K562 (cell line): ENCODE results near the gene LTBP1. TPM values are rescaled to one million over a fixed set of nuclear protein-coding genes. Genes with fewer than 3 reads are reported as not detected.

Experiments
- ATAC-seq: fragments of 200-7000 bp; cut with Tn5 transposase; 3 replicates; pipeline ENCODE4 v1.9.1; 2020; ENCODE audit warnings: moderate library complexity
- BruUV-seq: library from RNA; stranded (reverse); fragments of 400-500 nt; replicated peaks from 2 replicates; lab custom pipeline; 2021; lab: Mats Ljungman, UMichigan
- CTCF ChIA-PET: fragments of 300-600 bp; formaldehyde crosslinking; extraction: SDS; loops from one replicate; lab custom pipeline; 2021; ENCODE audit warnings: low intra/inter-chr PET ratio; lab: Yijun Ruan, JAX
- POLR2A ChIA-PET: fragments of 300-600, 350-650 bp; sonication (Branson Sonifier 250); formaldehyde crosslinking; extraction: SDS; loops from one replicate; lab custom pipeline; 2021; ENCODE audit warnings: antibody characterized with exemption, inconsistent platforms; lab: Yijun Ruan, JAX
- DNase-seq, 4 experiments: peaks; one replicate each; pipeline versions ENCODE4 v3.0.0 to v3.0.0-alpha.2; 2011 to 2018; ENCODE audit warnings: low spot score in 3 of 4, mixed read lengths in 3 of 4; ENCODE audit errors: extremely low read depth in 1 of 4
- FAIRE-seq: peaks from 2 replicates; lab custom pipeline; 2011; peaks lifted over from hg19 to GRCh38; lab: Jason Lieb, UNC
- H2AFZ ChIP-seq: 2 replicates; pipeline ENCODE4 v1.6.0; 2011; ENCODE audit warnings: low read depth, low read length, control low read depth, inconsistent platforms
- H3K27ac ChIP-seq: fragments of 200-600 bp; 3 replicates; pipeline ENCODE4 v1.8.0; 2011; ENCODE audit warnings: low read depth, mild to moderate bottlenecking, control low read depth, inconsistent platforms, low read length, moderate library complexity, mixed read lengths; ENCODE audit errors: extremely low read depth
- H3K27me3 ChIP-seq, 2 experiments: fragments of 300-600 bp in 1 of 2; 2 replicates in 1 of 2; 3 replicates in 1 of 2; pipeline versions ENCODE4 v1.6.0 to v1.8.0; 2011; ENCODE audit warnings: inconsistent platforms in 2 of 2, low read length in 2 of 2, mild to moderate bottlenecking in 1 of 2, mixed read lengths in 1 of 2, moderate library complexity in 1 of 2; ENCODE audit not compliant: control insufficient read depth in 2 of 2, insufficient read depth in 2 of 2
- H3K36me3 ChIP-seq: fragments of 300-600 bp; 3 replicates; pipeline ENCODE4 v1.8.0; 2011; ENCODE audit warnings: mild to moderate bottlenecking, low read length, inconsistent platforms; ENCODE audit not compliant: control insufficient read depth, insufficient read depth
- H3K4me1 ChIP-seq, 2 experiments: fragments of 200-600 bp in 1 of 2; replicated peaks in 1 of 2; 2 replicates in 1 of 2; 3 replicates in 1 of 2; pipeline versions ENCODE4 v1.5.1 to v1.8.0; 2011; ENCODE audit warnings: inconsistent platforms in 2 of 2, low read length in 2 of 2, mild to moderate bottlenecking in 1 of 2, mixed read lengths in 1 of 2, moderate library complexity in 1 of 2; ENCODE audit not compliant: control insufficient read depth in 2 of 2, insufficient read depth in 2 of 2
- H3K4me2 ChIP-seq: 2 replicates; pipeline ENCODE4 v1.6.1; 2011; ENCODE audit warnings: low read length, control low read depth, inconsistent platforms, mixed read lengths; ENCODE audit not compliant: insufficient read depth
- H3K4me3 ChIP-seq: fragments of 200-600 bp; sonication (generic), shearing (Covaris generic); 2 replicates; pipeline ENCODE4 v1.5.1; 2016; ENCODE audit warnings: control low read depth, inconsistent platforms
- H3K79me2 ChIP-seq: fragments of 200-600 bp; 3 replicates; pipeline ENCODE4 v1.8.0; 2011; ENCODE audit warnings: low read length, inconsistent platforms; ENCODE audit not compliant: control insufficient read depth, insufficient read depth
- H3K9ac ChIP-seq, 2 experiments: 2 replicates each; pipeline versions ENCODE4 v1.6.0 to v1.6.1; 2011; ENCODE audit warnings: low read depth in 2 of 2, low read length in 2 of 2, control low read depth in 1 of 2, inconsistent platforms in 1 of 2, mild to moderate bottlenecking in 1 of 2, mixed read lengths in 1 of 2; ENCODE audit not compliant: insufficient read depth in 1 of 2
- H3K9me1 ChIP-seq: one replicate; pipeline ENCODE4 v1.6.0; 2011; ENCODE audit warnings: inconsistent platforms, mild to moderate bottlenecking, low read length, moderate library complexity; ENCODE audit not compliant: control insufficient read depth, insufficient read depth
- H3K9me3 ChIP-seq: replicated peaks from 2 replicates; pipeline ENCODE4 v1.5.1; 2011; ENCODE audit warnings: low read depth, low read length, inconsistent platforms; ENCODE audit not compliant: control insufficient read depth, insufficient read depth
- H4K20me1 ChIP-seq: replicated peaks from 2 replicates; pipeline ENCODE4 v1.6.1; 2011; ENCODE audit warnings: low read length, inconsistent platforms, mixed read lengths; ENCODE audit not compliant: control insufficient read depth, insufficient read depth
- FUS ChIP-seq: fragments of 200-400 bp; formaldehyde crosslinking; optimal IDR thresholded peaks from 2 replicates; pipeline ENCODE3; 2017; ENCODE audit warnings: low read depth, low read length
- KDM1A ChIP-seq, 2 experiments: fragments of 450-650 bp; IDR thresholded peaks; 2 replicates each; pipeline ENCODE4 v1.6.1; 2016; ENCODE audit warnings: mild to moderate bottlenecking in 2 of 2
- MEIS2 ChIP-seq: fragments of 450-650 bp; IDR thresholded peaks from 2 replicates; pipeline ENCODE4 v1.6.1; 2014; ENCODE audit warnings: mild to moderate bottlenecking; ENCODE audit not compliant: partially characterized antibody
- RAD21 ChIP-seq, 2 experiments: fragments of 250-450 bp in 1 of 2; fragments of 450-650 bp in 1 of 2; sonication (Bioruptor Pico) in 1 of 2; formaldehyde crosslinking in 1 of 2; IDR thresholded peaks in 1 of 2; conservative IDR thresholded peaks in 1 of 2; 2 replicates each; pipeline versions ENCODE4 v1.4.0 to v1.8.0; 2020 to 2022; ENCODE audit warnings: mild to moderate bottlenecking in 2 of 2, moderate library complexity in 1 of 2
- SMC3 ChIP-seq: conservative IDR thresholded peaks from 2 replicates; pipeline ENCODE4 v1.6.1; 2011; ENCODE audit warnings: low read depth, low read length, improper control_type of control experiment; ENCODE audit not compliant: insufficient read depth
- ZFP36 ChIP-seq: fragments of 150-350 bp; IDR thresholded peaks from 2 replicates; pipeline ENCODE4 v1.6.1; 2018; ENCODE audit warnings: low read length, low read depth; ENCODE audit not compliant: partially characterized antibody
- ZNF134 ChIP-seq: fragments of 250-450 bp; sonication (Bioruptor Pico); conservative IDR thresholded peaks from 2 replicates; pipeline ENCODE4 v1.4.0; 2020
- WGBS: fragments of 100-300 bp; shearing (Covaris generic); methylation state at CpG from one replicate; pipeline ENCODE4 v1.1.6; 2016; ENCODE audit warnings: low coverage, mixed read lengths; ENCODE audit not compliant: insufficient coverage; ENCODE audit errors: missing lambda C conversion rate; 5-methylcytosine and 5-hydroxymethylcytosine counted together
- in situ Hi-C: fragments of 300-500 bp; cut with MboI; formaldehyde crosslinking; loops from 4 replicates; pipeline ENCODE4 v1.15.0; 2018; ENCODE audit warnings: inconsistent platforms, mixed read lengths
- intact Hi-C: fragments of 100-400 bp; cut with micrococcal nuclease; formaldehyde crosslinking; loops from 2 replicates; pipeline ENCODE4 v1.14.2; 2022
- polyA plus RNA-seq, 8 experiments: library from polyadenylated mRNA; depleted of rRNA in 4 of 8; stranded (reverse) in 5 of 8; unstranded in 3 of 8; fragments of >200 nt; fragmentation: Nextera tagmentation in 2 of 8; fragmentation: Illumina TruSeq in 1 of 8; extraction: Ambion mirVana in 2 of 8; extraction: Trizol in 1 of 8; gene quantifications; 2 replicates each; pipeline versions ENCODE4 v1.2.1 to v1.2.3, GENCODE V29; 2011 to 2014; ENCODE audit warnings: inconsistent platforms in 1 of 8, missing spikeins in 1 of 8
- total RNA-seq, 7 experiments: library from RNA; depleted of rRNA in 6 of 7; stranded (reverse); fragments of >200 nt in 6 of 7; fragmentation: Illumina TruSeq in 2 of 7; extraction: Trizol in 2 of 7; gene quantifications; 2 replicates each; pipeline versions ENCODE4 v1.2.1 to v1.2.3, GENCODE V29; 2011 to 2021; ENCODE audit warnings: low replicate concordance in 1 of 7
- TF ChIP-seq, protein P1 (sequence below), 2 experiments: fragments of 450-650 bp; formaldehyde crosslinking in 1 of 2; IDR thresholded peaks; 2 replicates each; pipeline versions ENCODE4 v1.4.0 to v1.6.1; 2014 to 2020; ENCODE audit warnings: mild to moderate bottlenecking in 2 of 2, borderline replicate concordance in 1 of 2, low read depth in 1 of 2
- TF ChIP-seq, protein P2 (sequence below), 2 experiments: IDR thresholded peaks in 1 of 2; conservative IDR thresholded peaks in 1 of 2; 2 replicates each; pipeline ENCODE4 v1.6.1; 2016; ENCODE audit warnings: low read depth in 2 of 2, mild to moderate bottlenecking in 1 of 2, missing compliant biosample characterization in 1 of 2, missing genetic modification characterization in 1 of 2, moderate library complexity in 1 of 2
- TF ChIP-seq, protein P3 (sequence below): fragments of 250-450 bp; sonication (Bioruptor Pico); IDR thresholded peaks from 2 replicates; pipeline ENCODE4 v1.8.0; 2022; ENCODE audit warnings: moderate library complexity, mild to moderate bottlenecking, inconsistent platforms

Gene LTBP1
- total and polyA plus RNA-seq, 9 of the 15 experiments (the other 6 are each of a cell fraction or from before 2014, with no cell fraction given), result 3.6 to 16.4 (median 8.5) TPM

DNA sequence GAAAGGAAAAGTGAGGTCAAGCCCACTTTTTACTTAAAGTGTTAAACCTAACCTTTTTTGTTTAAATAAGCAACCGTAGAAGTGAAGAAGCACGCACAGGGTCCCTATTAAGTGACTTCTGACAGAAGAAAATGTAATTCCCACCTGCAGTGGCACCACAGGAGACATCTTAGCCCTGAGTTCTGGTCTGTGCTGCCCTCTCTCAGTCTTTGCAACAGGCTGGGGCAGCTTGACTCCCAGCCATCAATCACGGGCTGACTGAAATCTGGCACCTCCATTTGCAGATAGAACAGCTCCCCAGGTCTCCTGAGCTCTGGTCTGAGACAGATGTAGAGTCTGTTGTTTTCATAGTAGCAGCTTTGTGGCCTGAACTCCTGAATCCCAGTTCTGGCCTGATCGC, 170.0 kb downstream of the LTBP1 start:
- intact Hi-C loops (no loop called here), in situ Hi-C loops (no loop called here)
- no peak for DNase-seq
- peak; percentile 79 for ATAC-seq
- peaks cover 0 to 5% of the 10 kb centered on the region in 2 experiments; a peak in 2 of 5 replicates for H3K4me1 ChIP-seq
- ChIA-PET CTCF (no interaction called here), POLR2A (interaction anchor here (0.6 to 1.1 kb wide), 2 partner anchors 18 to 117 kb away, joined by 3 to 6 read pairs; no protein-coding TSS in a partner anchor)
- no peak overlapping the region for H2AFZ ChIP-seq
- no peaks in the 10 kb centered on the region for H3K27me3 ChIP-seq
- H3K9me1 ChIP-seq, result no peaks in the 10 kb centered on the region
- H3K4me3 ChIP-seq, result no peak overlapping the region
- WGBS, result 39% methylated on average over 4 of the region's 4 CpGs
- no peaks in the 10 kb centered on the region for H3K9me3 ChIP-seq
- no peak overlapping the region for H3K9ac ChIP-seq
- no peaks in the 10 kb centered on the region for H4K20me1 ChIP-seq
- BruUV-seq, result no TSS peak
- H3K79me2 ChIP-seq, result no peaks in the 10 kb centered on the region
- H3K4me2 ChIP-seq, result no peak overlapping the region
- FAIRE-seq, result no peak
- H3K27ac ChIP-seq, result no peak overlapping the region
- H3K36me3 ChIP-seq, result no peaks in the 10 kb centered on the region
- TF ChIP-seq RAD21 (CRISPR knock-in tag; conservative IDR thresholded peaks at IDR 0.05 in 1 of 2, IDR thresholded peaks at IDR 0.05 in 1 of 2) (0 out of 4 replicates have a peak, but pooled peaks of 1 of the 2 experiments have one; percentile 15), ZNF134 (CRISPR knock-in tag) (no peak), FUS (no peak), ZFP36 (no peak), MEIS2 (peak; percentile 92), SMC3 (no peak), KDM1A (IDR thresholded peaks at IDR 0.05) (peak; percentile 33 to 36; a peak in 1 of 4 replicates)
- TF ChIP-seq, protein P1, sequence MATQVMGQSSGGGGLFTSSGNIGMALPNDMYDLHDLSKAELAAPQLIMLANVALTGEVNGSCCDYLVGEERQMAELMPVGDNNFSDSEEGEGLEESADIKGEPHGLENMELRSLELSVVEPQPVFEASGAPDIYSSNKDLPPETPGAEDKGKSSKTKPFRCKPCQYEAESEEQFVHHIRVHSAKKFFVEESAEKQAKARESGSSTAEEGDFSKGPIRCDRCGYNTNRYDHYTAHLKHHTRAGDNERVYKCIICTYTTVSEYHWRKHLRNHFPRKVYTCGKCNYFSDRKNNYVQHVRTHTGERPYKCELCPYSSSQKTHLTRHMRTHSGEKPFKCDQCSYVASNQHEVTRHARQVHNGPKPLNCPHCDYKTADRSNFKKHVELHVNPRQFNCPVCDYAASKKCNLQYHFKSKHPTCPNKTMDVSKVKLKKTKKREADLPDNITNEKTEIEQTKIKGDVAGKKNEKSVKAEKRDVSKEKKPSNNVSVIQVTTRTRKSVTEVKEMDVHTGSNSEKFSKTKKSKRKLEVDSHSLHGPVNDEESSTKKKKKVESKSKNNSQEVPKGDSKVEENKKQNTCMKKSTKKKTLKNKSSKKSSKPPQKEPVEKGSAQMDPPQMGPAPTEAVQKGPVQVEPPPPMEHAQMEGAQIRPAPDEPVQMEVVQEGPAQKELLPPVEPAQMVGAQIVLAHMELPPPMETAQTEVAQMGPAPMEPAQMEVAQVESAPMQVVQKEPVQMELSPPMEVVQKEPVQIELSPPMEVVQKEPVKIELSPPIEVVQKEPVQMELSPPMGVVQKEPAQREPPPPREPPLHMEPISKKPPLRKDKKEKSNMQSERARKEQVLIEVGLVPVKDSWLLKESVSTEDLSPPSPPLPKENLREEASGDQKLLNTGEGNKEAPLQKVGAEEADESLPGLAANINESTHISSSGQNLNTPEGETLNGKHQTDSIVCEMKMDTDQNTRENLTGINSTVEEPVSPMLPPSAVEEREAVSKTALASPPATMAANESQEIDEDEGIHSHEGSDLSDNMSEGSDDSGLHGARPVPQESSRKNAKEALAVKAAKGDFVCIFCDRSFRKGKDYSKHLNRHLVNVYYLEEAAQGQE (IDR thresholded peaks at IDR 0.05; ENCODE audit: borderline replicate concordance), result peak; percentile 13; the same call in 1 of the 2 replicates
- TF ChIP-seq, protein P1 (CRISPR knock-in tag; IDR thresholded peaks at IDR 0.05; ENCODE audit: low read depth), result no peak
- TF ChIP-seq, protein P2, sequence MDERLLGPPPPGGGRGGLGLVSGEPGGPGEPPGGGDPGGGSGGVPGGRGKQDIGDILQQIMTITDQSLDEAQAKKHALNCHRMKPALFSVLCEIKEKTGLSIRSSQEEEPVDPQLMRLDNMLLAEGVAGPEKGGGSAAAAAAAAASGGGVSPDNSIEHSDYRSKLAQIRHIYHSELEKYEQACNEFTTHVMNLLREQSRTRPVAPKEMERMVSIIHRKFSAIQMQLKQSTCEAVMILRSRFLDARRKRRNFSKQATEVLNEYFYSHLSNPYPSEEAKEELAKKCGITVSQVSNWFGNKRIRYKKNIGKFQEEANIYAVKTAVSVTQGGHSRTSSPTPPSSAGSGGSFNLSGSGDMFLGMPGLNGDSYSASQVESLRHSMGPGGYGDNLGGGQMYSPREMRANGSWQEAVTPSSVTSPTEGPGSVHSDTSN (CRISPR knock-in tag; IDR thresholded peaks at IDR 0.05; ENCODE audit: low read depth), result 0 out of 2 replicates have a peak, but pooled peaks have one; percentile 45
- TF ChIP-seq, protein P2 (tag; conservative IDR thresholded peaks at IDR 0.05; ENCODE audit: low read depth), result peak; percentile 84
- TF ChIP-seq, protein P3, sequence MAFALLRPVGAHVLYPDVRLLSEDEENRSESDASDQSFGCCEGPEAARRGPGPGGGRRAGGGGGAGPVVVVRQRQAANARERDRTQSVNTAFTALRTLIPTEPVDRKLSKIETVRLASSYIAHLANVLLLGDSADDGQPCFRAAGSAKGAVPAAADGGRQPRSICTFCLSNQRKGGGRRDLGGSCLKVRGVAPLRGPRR (CRISPR knock-in tag), result no peak
